Measurements from ENCODE around the gene ABLIM2.

- TF ChIP-seq CTCF (IDR thresholded peaks at IDR 0.05; ENCODE audit: low read length) (no peak), EZH2phosphoT487 (IDR thresholded peaks at IDR 0.05; ENCODE audit: low read length) (no peak), EZH2 (optimal IDR thresholded peaks at IDR 0.05; ENCODE audit: low read depth, low read length) (no peak)
Measured at GRCh38 chr4:8149664-8150063, 8.9 kb downstream of the ABLIM2 start.
